T1000 (cell line): ENCODE measurements around the gene CRIP3.
"Not testable (repeated sequence)": the region's sequence is repeated elsewhere in the genome, so short reads cannot be mapped to it uniquely, and the experiment has no call there.

Experiments
- DNase-seq: peaks from one replicate; lab custom pipeline; 2025; ENCODE audit warnings: mixed read lengths; lab: John Stamatoyannopoulos, UW

Gene CRIP3, protein sequence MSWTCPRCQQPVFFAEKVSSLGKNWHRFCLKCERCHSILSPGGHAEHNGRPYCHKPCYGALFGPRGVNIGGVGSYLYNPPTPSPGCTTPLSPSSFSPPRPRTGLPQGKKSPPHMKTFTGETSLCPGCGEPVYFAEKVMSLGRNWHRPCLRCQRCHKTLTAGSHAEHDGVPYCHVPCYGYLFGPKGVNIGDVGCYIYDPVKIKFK

GRCh38 chr6:43308101-43308989, at the start of gene CRIP3:
TSS of gene CRIP3 (minus strand) at chr6:43308826. CDS start at chr6:43308792, 34 bp downstream.
- no peak for DNase-seq

DNA sequence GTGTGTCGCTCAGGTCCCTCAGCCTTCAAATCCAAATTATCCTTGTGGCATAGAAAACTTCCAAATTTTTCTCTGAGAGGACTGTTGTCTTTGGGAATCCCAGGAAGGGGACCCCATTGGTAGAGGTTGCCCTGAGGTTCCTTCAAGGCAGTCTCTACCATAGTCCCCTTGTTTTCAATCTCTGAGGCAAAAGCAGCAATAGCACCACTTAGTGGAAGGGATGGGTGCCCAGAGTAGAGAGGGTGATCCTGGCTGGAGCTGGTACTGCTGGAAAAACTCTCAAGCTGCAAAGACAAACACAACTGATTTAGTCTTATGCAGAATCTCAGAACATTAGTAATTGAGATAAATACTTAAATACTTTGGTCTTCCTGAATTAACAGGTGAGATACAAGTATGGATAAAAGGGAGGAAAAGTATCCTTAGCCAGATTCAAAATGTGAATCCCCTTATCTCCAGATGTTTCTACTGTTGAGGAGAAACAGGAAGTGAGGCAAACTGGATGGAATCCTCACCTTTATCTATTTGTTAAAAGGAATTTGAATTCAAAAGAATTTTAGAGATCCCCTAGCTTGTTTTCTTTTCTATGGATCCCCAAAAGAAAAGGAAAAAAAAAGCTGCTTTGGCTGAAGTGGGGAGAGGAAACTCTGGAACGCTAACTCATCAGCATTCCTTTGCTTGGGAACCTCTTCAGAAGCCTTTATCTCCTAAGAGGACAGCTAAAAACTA, 47.4 kb upstream of the CRIP3 start:
- no peak for DNase-seq

GRCh38 chr6:43351951-43352350, 43.3 kb upstream of the CRIP3 start:
- DNase-seq, result not testable (repeated sequence)

- DNase-seq, result no peak
These were observed 38.8 kb upstream of the CRIP3 start for GRCh38 chr6:43347444-43347843.

DNA sequence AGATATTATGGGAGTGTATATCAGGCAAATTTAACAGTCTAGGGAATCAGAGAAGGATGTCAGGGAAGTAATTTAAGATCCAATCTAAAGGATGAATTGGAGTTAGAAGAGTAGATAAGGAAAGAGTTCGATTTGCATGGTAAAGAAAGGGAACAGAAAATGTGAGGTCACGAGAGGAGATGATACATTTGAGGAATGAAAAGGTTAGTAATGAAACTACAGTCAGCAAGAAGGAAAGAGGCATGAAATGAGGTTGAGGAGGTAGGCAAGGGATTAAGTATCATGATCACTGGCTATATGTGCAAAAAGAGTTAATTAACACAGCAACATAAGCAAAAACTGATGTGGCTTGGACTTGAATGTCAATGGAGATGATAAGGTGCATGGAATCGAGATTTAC, 38.4 kb upstream of the CRIP3 start:
- DNase-seq, result no peak

- not testable (repeated sequence) for DNase-seq
These were observed 37.6 kb upstream of the CRIP3 start for GRCh38 chr6:43346243-43346642.

- DNase-seq, result no peak
These were observed 30.5 kb upstream of the CRIP3 start for GRCh38 chr6:43339168-43339567.

GRCh38 chr6:43338243-43338642, 29.6 kb upstream of the CRIP3 start:
- DNase-seq, result no peak

DNA sequence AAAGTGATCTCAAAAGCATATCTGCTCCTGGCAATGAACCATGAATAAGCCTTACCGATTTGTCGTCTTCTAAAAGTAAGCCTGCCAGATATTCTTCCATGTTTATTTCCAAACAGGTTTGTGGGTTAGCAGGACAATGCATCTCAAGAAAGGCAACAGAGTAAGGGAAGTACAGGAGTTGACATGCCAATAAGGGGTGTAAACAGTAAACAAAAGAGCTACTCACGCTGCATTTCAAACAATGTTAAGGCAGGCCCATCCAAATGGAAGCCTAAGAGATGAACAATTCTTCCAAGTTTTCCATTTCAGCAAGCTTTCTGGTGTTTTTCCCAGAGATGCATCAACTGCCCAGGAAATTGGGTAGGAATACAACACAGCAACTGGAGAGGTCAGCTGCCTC, 27.8 kb upstream of the CRIP3 start:
- DNase-seq, result no peak

GRCh38 chr6:43335469-43335868, 26.8 kb upstream of the CRIP3 start:
- no peak for DNase-seq

DNA sequence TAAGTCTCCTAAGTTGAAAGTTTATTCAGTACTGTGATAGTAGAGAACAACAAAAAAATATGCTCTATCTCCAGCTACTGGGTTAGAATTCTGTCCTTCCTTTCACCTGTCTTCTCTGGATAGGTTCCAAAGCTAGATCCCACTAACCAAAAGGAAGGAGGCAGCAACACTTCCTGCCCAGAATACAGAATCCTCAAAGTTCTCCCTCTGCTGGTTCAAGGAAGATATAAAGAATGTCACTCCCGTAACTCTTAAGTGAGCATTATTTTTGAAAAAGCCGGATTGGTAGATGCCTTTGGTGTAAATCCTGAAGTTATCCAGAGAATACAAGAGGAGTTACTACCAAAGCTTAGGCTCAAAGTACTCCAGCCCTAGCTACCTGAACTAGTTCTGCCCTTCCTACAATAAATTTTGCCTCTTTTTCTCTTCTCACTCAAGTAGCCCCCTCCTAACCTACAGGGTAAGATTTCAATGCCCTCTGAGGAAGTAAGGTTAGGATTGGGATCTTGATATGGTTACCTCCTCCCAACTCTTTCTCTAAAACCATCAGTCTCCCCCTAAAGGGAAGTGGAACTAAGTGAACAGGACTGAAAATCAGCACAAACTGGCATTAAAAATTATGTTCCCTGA, 26.0 kb upstream of the CRIP3 start:
- no peak for DNase-seq

- no peak for DNase-seq
These were observed 23.3 kb upstream of the CRIP3 start for GRCh38 chr6:43331891-43332290.

DNA sequence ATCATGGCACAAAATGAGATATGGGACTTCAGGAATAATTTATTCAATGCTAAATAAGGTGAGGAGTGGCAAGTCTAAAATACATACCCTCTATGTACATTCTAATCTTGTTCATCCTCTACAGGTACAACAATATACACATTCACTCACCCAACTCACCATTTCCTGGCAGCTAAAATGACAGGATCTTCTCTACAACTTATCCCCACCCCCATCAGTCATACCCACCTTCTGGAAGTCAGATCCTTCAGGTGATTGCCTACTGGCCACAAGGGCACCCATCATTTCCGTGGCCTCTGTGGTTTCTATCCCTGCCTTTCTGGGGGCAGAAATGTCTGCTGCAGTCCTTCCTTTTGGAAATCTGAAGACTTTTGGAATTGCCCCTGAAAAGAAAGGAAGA, 22.8 kb upstream of the CRIP3 start:
- no peak for DNase-seq

GRCh38 chr6:43328528-43328927, 19.9 kb upstream of the CRIP3 start:
- DNase-seq, result no peak

GRCh38 chr6:43325876-43326275, 17.2 kb upstream of the CRIP3 start:
- no peak for DNase-seq

DNA sequence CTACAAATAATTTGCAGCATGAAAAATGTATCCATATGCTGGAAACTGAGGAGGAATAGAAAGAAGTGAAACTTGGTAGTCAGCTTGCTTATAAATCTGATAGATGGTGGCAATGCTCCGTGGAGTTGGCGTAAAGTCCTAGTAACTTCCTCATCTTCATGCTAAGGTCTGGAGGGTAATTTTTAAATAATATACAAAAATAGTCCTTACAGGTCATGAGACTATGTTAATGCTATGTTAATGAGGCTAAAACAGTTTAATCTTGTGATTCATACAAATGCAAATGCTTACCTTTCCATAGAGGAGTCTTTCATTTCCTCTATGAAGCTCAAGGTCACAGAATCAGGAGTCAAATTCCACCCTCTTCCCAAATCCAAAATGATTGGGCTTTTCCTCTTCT, 9.4 kb upstream of the CRIP3 start:
- DNase-seq, result no peak

- DNase-seq, result no peak
These were observed 5.2 kb upstream of the CRIP3 start for GRCh38 chr6:43313813-43314212.

DNA sequence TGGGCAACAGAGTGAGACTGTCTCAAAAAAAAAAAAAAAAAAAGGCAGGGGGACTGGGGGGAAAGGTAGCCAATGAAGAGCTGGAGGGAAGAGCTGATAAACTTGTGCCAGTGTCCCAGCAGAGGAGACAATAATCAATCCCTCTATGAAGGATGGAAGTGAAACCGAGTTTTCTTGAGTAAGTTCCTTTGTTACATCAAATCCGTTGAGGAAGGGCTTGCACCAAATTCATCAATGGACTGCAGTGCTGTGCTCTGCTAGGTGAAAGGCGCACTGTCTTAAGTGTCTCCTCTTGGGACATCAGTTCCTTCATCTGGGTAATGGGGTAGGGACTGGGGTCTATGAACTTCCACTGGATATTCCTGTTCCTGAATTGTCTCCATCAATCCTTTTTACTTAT, 3.0 kb upstream of the CRIP3 start:
- DNase-seq, result no peak

DNA sequence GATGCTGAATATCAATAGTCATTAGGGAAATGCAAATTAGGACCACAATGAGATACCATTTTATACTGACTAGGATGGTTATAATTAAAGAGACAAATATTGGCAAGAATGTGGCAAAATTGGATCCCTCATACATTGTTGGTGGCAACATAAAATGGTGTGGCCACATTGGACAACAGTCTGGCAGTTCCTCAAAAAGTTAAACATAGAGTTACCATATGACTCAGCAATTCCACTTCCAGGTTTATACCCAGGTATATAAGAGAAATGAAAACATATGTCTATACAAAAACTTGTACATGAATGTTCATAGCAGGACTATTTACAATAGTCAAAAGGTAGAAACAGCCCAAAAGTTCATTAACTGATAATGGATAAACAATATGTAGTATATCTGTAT, 2.0 kb upstream of the CRIP3 start:
- no peak for DNase-seq

- no peak for DNase-seq
These were observed 1.5 kb upstream of the CRIP3 start for GRCh38 chr6:43310134-43310533.

- no peak for DNase-seq
These were observed 408 bp upstream of the CRIP3 start for GRCh38 chr6:43308990-43309477.

DNA sequence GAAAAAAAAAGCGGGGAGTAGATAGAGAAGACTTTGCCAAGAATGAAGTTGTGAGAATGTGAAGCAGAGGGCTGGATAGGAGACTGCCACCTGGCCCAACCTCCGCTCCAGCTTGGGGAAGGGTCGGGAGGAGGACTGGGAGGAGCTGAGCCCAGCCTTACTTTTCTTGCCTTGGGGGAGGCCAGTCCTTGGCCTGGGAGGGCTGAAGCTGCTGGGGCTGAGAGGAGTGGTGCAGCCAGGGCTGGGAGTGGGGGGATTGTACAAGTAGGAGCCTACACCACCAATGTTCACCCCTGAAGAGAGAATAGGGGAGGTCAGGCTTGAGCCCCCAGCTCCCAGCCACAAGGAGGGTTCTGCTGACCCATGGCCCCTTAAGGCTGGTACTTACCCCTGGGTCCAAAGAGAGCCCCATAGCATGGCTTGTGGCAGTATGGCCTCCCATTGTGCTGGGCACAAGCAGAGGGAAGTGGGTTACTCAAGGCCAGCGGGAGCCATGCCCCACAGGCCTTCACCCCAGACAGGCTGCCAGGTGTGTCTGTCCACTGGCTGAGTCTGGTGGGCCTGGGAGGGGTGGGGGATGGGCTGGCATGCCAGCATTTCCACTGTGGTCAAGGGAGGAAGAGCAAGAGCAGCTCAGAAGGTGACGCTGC, 1.1 kb downstream of the CRIP3 start:
- no peak for DNase-seq
